ENCODE results near the gene APC2. TPM values are rescaled to one million over a fixed set of nuclear protein-coding genes. Genes with fewer than 3 reads are reported as not detected.
"Not testable (repeated sequence)": the region's sequence is repeated elsewhere in the genome, so short reads cannot be mapped to it uniquely, and the experiment has no call there.

APC2 gene
- total RNA-seq, 1 experiment from 2014 or later, result 11.9 TPM

GRCh38 chr19:1438933-1439354 is 11.0 kb upstream of the APC2 start:
- peak overlapping the region; percentile 87 for H3K27ac ChIP-seq (ENCODE audit: low read length)
- in situ Hi-C loops (cut with HindIII; ENCODE audit: low pct_unique_long_range_greater_than_20kb, low sequenced_read_pairs), result no loop called here
- no peak for ATAC-seq
- H3K4me1 ChIP-seq (ENCODE audit: control insufficient read depth, insufficient read depth, low read length), result peaks cover 37% of the 10 kb centered on the region
- intact Hi-C loops (cut with micrococcal nuclease; ENCODE audit: unreplicated experiment), result no loop called here
- H3K9me3 ChIP-seq (ENCODE audit: control insufficient read depth, insufficient read depth, low read depth, low read length), result no peaks in the 10 kb centered on the region
- POLR2A ChIA-PET, result no interaction called here
- BruUV-seq (replicated peaks), result no TSS peak
- CTCF ChIA-PET, result no interaction called here
- H3K4me3 ChIP-seq (ENCODE audit: low read depth in 2 of 2, low read length in 2 of 2), result peak overlapping the region; percentile 73 to 86
- peaks cover 6% of the 10 kb centered on the region for H3K36me3 ChIP-seq (ENCODE audit: control insufficient read depth, insufficient read depth, low read length)
- no peak for TF ChIP-seq CTCF (IDR thresholded peaks at IDR 0.05)
- TF ChIP-seq SIN3A (IDR thresholded peaks at IDR 0.05; ENCODE audit: borderline replicate concordance, insufficient read depth, low read depth, low read length), result no peak
- TF ChIP-seq REST (IDR thresholded peaks at IDR 0.05; ENCODE audit: insufficient read depth in 1 of 2, low read depth in 2 of 2, low read length in 1 of 2), result no peak
- no peak for TF ChIP-seq POLR2AphosphoS5 (IDR thresholded peaks at IDR 0.05; ENCODE audit: low read depth, low read length)
- TF ChIP-seq TCF7L2 (IDR thresholded peaks at IDR 0.05; ENCODE audit: low read depth, low read length), result no peak
- DNase-seq (ENCODE audit: low read depth, low spot score), result no peak
- no peaks in the 10 kb centered on the region for H3K27me3 ChIP-seq (ENCODE audit: control insufficient read depth, insufficient read depth, low read length)

GRCh38 chr19:1439525-1440417 is 10.2 kb upstream of the APC2 start:
- H3K9me3 ChIP-seq (ENCODE audit: control insufficient read depth, insufficient read depth, low read depth, low read length); H3K36me3 ChIP-seq (ENCODE audit: control insufficient read depth, insufficient read depth, low read length); H3K27me3 ChIP-seq (ENCODE audit: control insufficient read depth, insufficient read depth, low read length); BruUV-seq (replicated peaks); POLR2A ChIA-PET; in situ Hi-C loops (cut with HindIII; ENCODE audit: low pct_unique_long_range_greater_than_20kb, low sequenced_read_pairs); DNase-seq (ENCODE audit: low read depth, low spot score); CTCF ChIA-PET; intact Hi-C loops (cut with micrococcal nuclease; ENCODE audit: unreplicated experiment); ATAC-seq: not testable (repeated sequence)
- H3K27ac ChIP-seq (ENCODE audit: low read length), result peak overlapping the region; percentile 89
- peaks cover 44% of the 10 kb centered on the region for H3K4me1 ChIP-seq (ENCODE audit: control insufficient read depth, insufficient read depth, low read length)
- peak overlapping the region; percentile 73 to 86 for H3K4me3 ChIP-seq (ENCODE audit: low read depth in 2 of 2, low read length in 2 of 2)

GRCh38 chr19:1440418-1440801 is 9.5 kb upstream of the APC2 start:
- H3K27ac ChIP-seq (ENCODE audit: low read length), result peak overlapping the region; percentile 89
- POLR2A ChIA-PET, result no interaction called here
- H3K27me3 ChIP-seq (ENCODE audit: control insufficient read depth, insufficient read depth, low read length), result no peaks in the 10 kb centered on the region
- ATAC-seq, result no peak
- no peak for TF ChIP-seq TCF7L2 (IDR thresholded peaks at IDR 0.05; ENCODE audit: low read depth, low read length)
- peaks cover 6% of the 10 kb centered on the region for H3K36me3 ChIP-seq (ENCODE audit: control insufficient read depth, insufficient read depth, low read length)
- CTCF ChIA-PET, result no interaction called here
- no TSS peak for BruUV-seq (replicated peaks)
- H3K4me1 ChIP-seq (ENCODE audit: control insufficient read depth, insufficient read depth, low read length), result peaks cover 46% of the 10 kb centered on the region
- peak overlapping the region; percentile 73 to 86 for H3K4me3 ChIP-seq (ENCODE audit: low read depth in 2 of 2, low read length in 2 of 2)
- intact Hi-C loops (cut with micrococcal nuclease; ENCODE audit: unreplicated experiment) (no loop called here), in situ Hi-C loops (cut with HindIII; ENCODE audit: low pct_unique_long_range_greater_than_20kb, low sequenced_read_pairs) (no loop called here)
- H3K9me3 ChIP-seq (ENCODE audit: control insufficient read depth, insufficient read depth, low read depth, low read length), result no peaks in the 10 kb centered on the region
- no peak for DNase-seq (ENCODE audit: low read depth, low spot score)

Measured in Panc1 (cell line).